ENCODE measurements around the gene MYL2.

Gene MYL2

GRCh38 chr12:110901401-110901800 lies 19.0 kb downstream of the MYL2 start:
- in situ Hi-C loops (cut with MboI; ENCODE audit: low sequenced_read_pairs), result no loop called here

GRCh38 chr12:110896559-110896958 lies 23.8 kb downstream of the MYL2 start:
- in situ Hi-C loops (cut with MboI; ENCODE audit: low sequenced_read_pairs), result no loop called here

GRCh38 chr12:110893956-110894355 lies 26.4 kb downstream of the MYL2 start:
- in situ Hi-C loops (cut with MboI; ENCODE audit: low sequenced_read_pairs), result no loop called here

- in situ Hi-C loops (cut with MboI; ENCODE audit: low sequenced_read_pairs), result no loop called here
Measured at GRCh38 chr12:110889361-110889760, 31.0 kb downstream of the MYL2 start.

- in situ Hi-C loops (cut with MboI; ENCODE audit: low sequenced_read_pairs), result no loop called here
Measured at GRCh38 chr12:110888256-110888991, 32.0 kb downstream of the MYL2 start.

GRCh38 chr12:110885152-110885840 lies 35.1 kb downstream of the MYL2 start:
- in situ Hi-C loops (cut with MboI; ENCODE audit: low sequenced_read_pairs), result no loop called here

GRCh38 chr12:110883251-110883650 lies 37.1 kb downstream of the MYL2 start:
- in situ Hi-C loops (cut with MboI; ENCODE audit: low sequenced_read_pairs), result no loop called here

- in situ Hi-C loops (cut with MboI; ENCODE audit: low sequenced_read_pairs), result no loop called here
Measured at GRCh38 chr12:110880651-110881050, 39.7 kb downstream of the MYL2 start.

- in situ Hi-C loops (cut with MboI; ENCODE audit: low sequenced_read_pairs), result no loop called here
Measured at GRCh38 chr12:110874781-110875180, 45.6 kb downstream of the MYL2 start.

- in situ Hi-C loops (cut with MboI; ENCODE audit: low sequenced_read_pairs), result no loop called here
Measured at GRCh38 chr12:110874351-110874750, 46.0 kb downstream of the MYL2 start.

- in situ Hi-C loops (cut with MboI; ENCODE audit: low sequenced_read_pairs), result no loop called here
Measured at GRCh38 chr12:110872100-110872499, 48.3 kb downstream of the MYL2 start.

GRCh38 chr12:110869803-110870202 lies 50.6 kb downstream of the MYL2 start:
- in situ Hi-C loops (cut with MboI; ENCODE audit: low sequenced_read_pairs), result no loop called here

GRCh38 chr12:110869026-110869425 lies 51.4 kb downstream of the MYL2 start:
- in situ Hi-C loops (cut with MboI; ENCODE audit: low sequenced_read_pairs), result no loop called here

GRCh38 chr12:110865521-110865920 lies 54.9 kb downstream of the MYL2 start:
- in situ Hi-C loops (cut with MboI; ENCODE audit: low sequenced_read_pairs), result no loop called here

- in situ Hi-C loops (cut with MboI; ENCODE audit: low sequenced_read_pairs), result no loop called here
Measured at GRCh38 chr12:110863161-110863560, 57.2 kb downstream of the MYL2 start.

GRCh38 chr12:110862329-110862728 lies 58.0 kb downstream of the MYL2 start:
- in situ Hi-C loops (cut with MboI; ENCODE audit: low sequenced_read_pairs), result no loop called here

- in situ Hi-C loops (cut with MboI; ENCODE audit: low sequenced_read_pairs), result no loop called here
Measured at GRCh38 chr12:110861729-110862128, 58.6 kb downstream of the MYL2 start.
